Endodermal cell (in vitro differentiated cells): ENCODE measurements around the gene ANKRD2. TPM values are rescaled to one million over a fixed set of nuclear protein-coding genes. Genes with fewer than 3 reads are reported as not detected.

Experiments
- DNase-seq: peaks from one replicate; pipeline ENCODE4 v3.0.0-alpha.2; 2017
- H3K27ac ChIP-seq: 2 replicates; pipeline ENCODE4 v1.5.1; 2013; ENCODE audit warnings: mild to moderate bottlenecking, low read depth, low read length, moderate library complexity
- H3K27me3 ChIP-seq: 2 replicates; pipeline ENCODE4 v1.6.1; 2013; ENCODE audit warnings: mild to moderate bottlenecking, low read length, moderate library complexity; ENCODE audit not compliant: insufficient read depth, control insufficient read depth, poor library complexity, severe bottlenecking
- H3K36me3 ChIP-seq: 2 replicates; pipeline ENCODE4 v1.7.0; 2013; ENCODE audit warnings: mild to moderate bottlenecking, low read length, moderate library complexity; ENCODE audit not compliant: control insufficient read depth, insufficient read depth
- H3K4me1 ChIP-seq: one replicate; pipeline ENCODE4 v1.7.0; 2013; ENCODE audit warnings: low read length; ENCODE audit not compliant: control insufficient read depth, insufficient read depth
- H3K4me3 ChIP-seq: 2 replicates; pipeline ENCODE4 v1.5.1; 2013; ENCODE audit warnings: mild to moderate bottlenecking, low read length, moderate library complexity
- H3K9ac ChIP-seq: 2 replicates; pipeline ENCODE4 v1.6.1; 2013; ENCODE audit warnings: mild to moderate bottlenecking, low read length, moderate library complexity; ENCODE audit not compliant: poor library complexity, severe bottlenecking; ENCODE audit errors: extremely low read depth
- H3K9me3 ChIP-seq: 2 replicates; pipeline ENCODE4 v1.6.1; 2013; ENCODE audit warnings: mild to moderate bottlenecking, low read length, moderate library complexity; ENCODE audit not compliant: control insufficient read depth
- H3K27ac Mint-ChIP-seq: 2 replicates; pipeline ENCODE4 v1.8.0; 2020; ENCODE audit warnings: mixed read lengths
- H3K27me3 Mint-ChIP-seq: 2 replicates; pipeline ENCODE4 v1.8.0; 2021; ENCODE audit warnings: mild to moderate bottlenecking, mixed read lengths; ENCODE audit not compliant: insufficient read depth
- H3K36me3 Mint-ChIP-seq: 2 replicates; pipeline ENCODE4 v1.8.0; 2020; ENCODE audit warnings: low read depth, mixed read lengths
- H3K4me1 Mint-ChIP-seq: 2 replicates; pipeline ENCODE4 v1.8.0; 2020; ENCODE audit warnings: mixed read lengths
- H3K4me3 Mint-ChIP-seq: 2 replicates; pipeline ENCODE4 v1.8.0; 2020; ENCODE audit warnings: mild to moderate bottlenecking, moderate library complexity, mixed read lengths
- H3K9me3 Mint-ChIP-seq: 2 replicates; pipeline ENCODE4 v1.8.0; 2020; ENCODE audit warnings: mild to moderate bottlenecking, mixed read lengths
- WGBS, 2 experiments: methylation state at CpG; one replicate each; pipeline versions ENCODE4 v1.1.5 to v1.1.7; 2013; ENCODE audit warnings: missing lambda C conversion rate in 2 of 2, mixed read lengths in 1 of 2; ENCODE audit not compliant: insufficient coverage in 1 of 2, insufficient read length in 1 of 2; 5-methylcytosine and 5-hydroxymethylcytosine counted together
- total RNA-seq, 2 donors: library from RNA; stranded (reverse); fragmentation: NEBNext Ultra II Directional in 1 of 2; extraction: Animal tissue kit (Norgen Biotek cat#: 25700) in 1 of 2; gene quantifications; 2 replicates in 1 of 2; 3 replicates in 1 of 2; pipeline ENCODE4 v1.2.1, GENCODE V29; 2021
- TF ChIP-seq, protein P1 (sequence below): fragments of 200-600 bp; sonication (generic); conservative IDR thresholded peaks from 2 replicates; pipeline ENCODE4 v1.5.0; 2021; ENCODE audit warnings: antibody characterized with exemption, mild to moderate bottlenecking

ANKRD2 gene
- total RNA-seq, 2 donors from 2014 or later = not detected

DNA sequence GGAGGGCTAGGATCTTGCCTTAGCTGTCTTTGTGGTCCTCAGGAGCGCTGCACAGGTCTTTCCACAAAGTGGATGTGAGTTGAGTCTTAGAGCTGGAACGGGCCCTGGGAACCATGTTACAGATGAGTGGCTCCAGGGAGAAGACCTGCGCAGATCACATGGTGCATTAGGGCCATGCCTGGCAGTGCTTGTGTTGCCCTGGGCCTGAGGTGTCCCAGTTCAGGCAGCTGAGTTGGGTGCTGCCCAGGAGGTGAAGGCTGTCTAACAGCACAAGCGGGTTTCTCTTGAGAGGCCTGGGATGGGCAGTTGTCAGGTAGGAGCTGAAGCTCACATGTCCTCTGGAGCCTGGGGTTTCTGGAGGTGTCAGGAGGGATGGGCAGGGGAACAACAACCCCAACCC lies 33.7 kb upstream of the ANKRD2 start:
- 95 to 100% methylated on average over 1 to 4 of the region's 4 CpGs for WGBS, 2 experiments

DNA sequence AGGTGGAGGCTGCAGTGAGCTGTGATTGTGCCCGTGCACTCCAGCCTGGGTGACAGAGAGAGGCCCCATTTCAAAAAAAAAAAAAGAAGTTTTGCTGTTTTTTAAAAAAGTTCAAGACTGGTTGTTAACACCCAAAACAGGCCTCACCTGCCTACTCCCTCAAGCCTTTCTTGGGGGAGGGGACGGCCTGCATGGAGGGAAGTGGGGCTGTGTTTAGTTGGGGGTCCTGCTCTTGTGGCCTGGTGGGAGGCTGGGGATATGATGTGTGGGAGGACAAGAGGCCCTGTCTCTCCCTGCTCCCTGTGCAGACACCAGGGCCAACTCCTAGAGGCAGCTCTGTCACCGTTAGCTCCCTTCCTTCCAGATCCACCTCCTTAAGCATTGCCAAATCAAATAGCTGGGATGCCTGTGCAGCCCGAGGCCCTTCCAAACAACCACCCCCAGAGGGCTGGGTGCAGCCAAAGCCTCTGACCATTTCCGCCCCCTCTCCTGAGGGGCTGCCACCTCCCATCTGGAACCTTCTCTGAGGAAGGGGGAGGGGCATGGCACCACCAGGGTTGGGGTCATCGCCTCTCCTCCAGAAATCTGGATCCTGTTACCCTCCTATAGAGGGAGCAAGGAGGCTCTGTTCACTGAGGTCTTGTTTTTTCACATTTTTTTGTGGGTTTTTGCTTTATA lies 32.9 kb upstream of the ANKRD2 start:
- Mint-ChIP-seq H3K9me3 (no peaks in the 10 kb centered on the region), H3K27me3 (no peaks in the 10 kb centered on the region), H3K27ac (peak overlapping the region; percentile 68), H3K4me1 (peaks cover 9% of the 10 kb centered on the region), H3K36me3 (no peaks in the 10 kb centered on the region), H3K4me3 (no peak overlapping the region)
- Histone ChIP-seq H3K9me3 (no peaks in the 10 kb centered on the region), H3K4me1 (no peaks in the 10 kb centered on the region), H3K27me3 (no peaks in the 10 kb centered on the region), H3K9ac (no peak overlapping the region), H3K4me3 (no peak overlapping the region), H3K36me3 (no peaks in the 10 kb centered on the region), H3K27ac (no peak overlapping the region)
- TF ChIP-seq, protein P1, sequence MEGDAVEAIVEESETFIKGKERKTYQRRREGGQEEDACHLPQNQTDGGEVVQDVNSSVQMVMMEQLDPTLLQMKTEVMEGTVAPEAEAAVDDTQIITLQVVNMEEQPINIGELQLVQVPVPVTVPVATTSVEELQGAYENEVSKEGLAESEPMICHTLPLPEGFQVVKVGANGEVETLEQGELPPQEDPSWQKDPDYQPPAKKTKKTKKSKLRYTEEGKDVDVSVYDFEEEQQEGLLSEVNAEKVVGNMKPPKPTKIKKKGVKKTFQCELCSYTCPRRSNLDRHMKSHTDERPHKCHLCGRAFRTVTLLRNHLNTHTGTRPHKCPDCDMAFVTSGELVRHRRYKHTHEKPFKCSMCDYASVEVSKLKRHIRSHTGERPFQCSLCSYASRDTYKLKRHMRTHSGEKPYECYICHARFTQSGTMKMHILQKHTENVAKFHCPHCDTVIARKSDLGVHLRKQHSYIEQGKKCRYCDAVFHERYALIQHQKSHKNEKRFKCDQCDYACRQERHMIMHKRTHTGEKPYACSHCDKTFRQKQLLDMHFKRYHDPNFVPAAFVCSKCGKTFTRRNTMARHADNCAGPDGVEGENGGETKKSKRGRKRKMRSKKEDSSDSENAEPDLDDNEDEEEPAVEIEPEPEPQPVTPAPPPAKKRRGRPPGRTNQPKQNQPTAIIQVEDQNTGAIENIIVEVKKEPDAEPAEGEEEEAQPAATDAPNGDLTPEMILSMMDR = peak; percentile 59
- 74% methylated on average over 6 of the region's 6 CpGs; no CpG with 5 or more reads in 1 of the 2 experiments for WGBS, 2 experiments
- DNase-seq = peak; percentile 84

More for the DNA sequence above, 33.7 kb upstream of the ANKRD2 start:
- H3K27me3 ChIP-seq = no peaks in the 10 kb centered on the region
- H3K9ac ChIP-seq = no peak overlapping the region
- H3K9me3 ChIP-seq = no peaks in the 10 kb centered on the region
- peak; percentile 45 for DNase-seq
- TF ChIP-seq, protein P1 = no peak
- H3K36me3 Mint-ChIP-seq = no peaks in the 10 kb centered on the region
- H3K27me3 Mint-ChIP-seq = no peaks in the 10 kb centered on the region
- H3K36me3 ChIP-seq = no peaks in the 10 kb centered on the region
- no peak overlapping the region for H3K27ac ChIP-seq
- no peak overlapping the region for H3K4me3 ChIP-seq
- H3K9me3 Mint-ChIP-seq = no peaks in the 10 kb centered on the region
- H3K4me1 ChIP-seq = no peaks in the 10 kb centered on the region
- H3K4me3 Mint-ChIP-seq = no peak overlapping the region
- H3K27ac Mint-ChIP-seq = peak overlapping the region; percentile 24
- H3K4me1 Mint-ChIP-seq = peaks cover 10% of the 10 kb centered on the region

DNA sequence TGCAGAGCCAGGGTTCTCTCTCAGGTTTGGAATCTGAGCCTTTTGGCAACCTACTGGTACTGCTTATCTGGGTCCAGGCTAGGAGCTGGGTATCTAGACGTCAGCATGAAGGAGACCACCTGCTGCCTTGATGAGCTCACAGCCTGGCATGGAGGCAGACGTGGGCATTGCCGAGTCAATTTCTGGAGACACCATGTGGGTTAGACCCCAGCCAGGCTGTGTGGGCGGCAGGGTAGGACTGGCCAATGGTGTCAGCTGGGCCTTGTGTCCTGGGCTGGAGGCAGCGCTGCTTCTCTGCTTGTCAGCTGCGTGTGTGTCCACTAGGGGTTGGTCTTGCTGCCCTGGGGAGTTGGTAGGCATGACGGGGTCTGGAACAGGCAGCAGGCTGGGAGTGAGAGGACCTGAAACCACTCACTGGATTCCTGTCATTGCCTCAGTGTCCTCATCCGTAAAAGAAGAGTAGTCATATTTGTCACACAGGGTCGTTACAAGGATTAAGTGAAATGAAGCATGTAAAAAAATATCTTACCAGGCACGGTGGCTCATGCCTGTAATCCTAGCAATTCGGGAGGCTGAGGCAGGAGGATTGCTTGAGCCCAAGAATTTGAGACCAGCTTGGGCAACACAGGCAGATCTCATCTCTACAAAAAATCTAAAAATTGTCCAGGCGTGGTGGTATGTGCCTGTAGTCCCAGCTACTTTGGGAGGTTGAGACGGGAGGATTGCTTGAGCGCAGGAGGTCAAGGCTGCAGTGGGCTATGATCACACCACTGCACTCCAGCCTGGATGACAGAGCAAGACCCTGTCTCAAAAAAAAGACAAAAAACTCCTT lies 31.7 kb upstream of the ANKRD2 start:
- TF ChIP-seq, protein P1 = peak; percentile 50
- Mint-ChIP-seq H3K4me3 (no peak overlapping the region), H3K27ac (peak overlapping the region; percentile 40), H3K4me1 (peaks cover 8% of the 10 kb centered on the region), H3K9me3 (no peaks in the 10 kb centered on the region), H3K36me3 (no peaks in the 10 kb centered on the region), H3K27me3 (no peaks in the 10 kb centered on the region)
- H3K27me3 ChIP-seq = no peaks in the 10 kb centered on the region
- WGBS, 2 experiments = 84 to 94% methylated on average over 14 of the region's 14 CpGs
- H3K9ac ChIP-seq = no peak overlapping the region
- DNase-seq = peak; percentile 76
- no peak overlapping the region for H3K4me3 ChIP-seq
- H3K27ac ChIP-seq = no peak overlapping the region
- H3K4me1 ChIP-seq = no peaks in the 10 kb centered on the region
- no peaks in the 10 kb centered on the region for H3K9me3 ChIP-seq
- no peaks in the 10 kb centered on the region for H3K36me3 ChIP-seq
